Brain pericyte (primary cell): Measurements from ENCODE around the gene C9orf43.
"Not testable (repeated sequence)": the region's sequence is repeated elsewhere in the genome, so short reads cannot be mapped to it uniquely, and the experiment has no call there.

Experiments
- DNase-seq: peaks from one replicate; pipeline ENCODE4 v3.0.0-alpha.2; 2012; ENCODE audit warnings: low read depth, low spot score

The C9orf43 gene

DNA sequence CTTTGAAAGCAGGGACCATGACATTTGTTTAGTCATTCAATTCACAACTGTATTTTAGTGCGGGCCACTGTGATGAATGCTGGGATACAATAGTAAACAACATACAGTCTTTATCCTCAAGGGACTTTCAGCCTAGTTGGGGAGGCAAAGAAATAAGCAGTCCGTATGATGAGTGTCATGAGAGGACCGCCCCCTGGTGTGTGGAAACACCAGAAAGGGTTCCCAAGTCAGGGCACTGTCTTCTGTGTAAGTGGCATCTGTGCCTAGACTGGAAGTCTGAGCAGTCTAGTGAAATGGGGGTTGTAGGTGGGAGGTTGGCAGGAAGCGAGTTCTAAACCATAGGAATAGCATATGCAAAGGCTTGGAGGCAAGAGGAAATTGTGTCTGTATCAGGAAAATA, 6.8 kb downstream of the C9orf43 start:
- no peak for DNase-seq

DNA sequence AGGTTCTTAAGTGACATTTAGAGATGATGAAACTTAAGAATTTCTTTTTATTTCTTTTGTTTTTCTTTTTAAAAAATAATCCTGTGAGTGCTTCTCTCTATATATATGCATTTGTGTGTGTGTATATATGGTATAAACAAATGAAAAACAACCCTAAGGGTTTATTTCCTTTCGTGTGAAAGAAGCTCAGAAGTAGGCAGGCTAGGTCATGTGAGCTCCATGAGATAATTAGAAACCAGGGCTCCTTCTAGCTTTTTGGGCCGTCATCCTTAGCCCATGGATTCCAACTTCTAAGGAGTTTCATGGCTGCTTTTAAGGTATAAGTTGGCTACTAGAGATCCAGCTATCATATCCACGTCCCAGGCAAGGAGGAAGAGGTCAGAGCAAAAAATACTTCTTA, 11.2 kb downstream of the C9orf43 start:
- no peak for DNase-seq

DNA sequence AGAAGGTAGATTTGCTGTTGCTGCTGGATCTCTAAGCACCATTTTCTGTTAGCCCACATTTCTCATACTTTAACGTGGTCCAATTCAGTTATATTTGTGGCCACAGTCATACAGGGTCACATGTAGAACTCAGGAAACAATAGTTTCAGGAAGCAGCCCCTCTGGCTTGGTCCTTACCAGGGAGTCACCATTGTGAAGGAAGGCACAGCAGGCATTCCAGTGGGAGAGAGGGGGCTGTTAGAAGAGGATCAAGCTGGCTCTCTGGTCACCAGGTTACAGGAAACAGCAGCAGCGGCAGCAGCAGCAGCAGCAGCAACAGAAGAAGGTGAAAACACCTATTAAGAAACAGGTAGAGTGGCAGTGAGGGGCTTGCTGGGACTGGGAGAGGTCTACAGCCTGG, 14.5 kb downstream of the C9orf43 start:
- DNase-seq: no peak

DNA sequence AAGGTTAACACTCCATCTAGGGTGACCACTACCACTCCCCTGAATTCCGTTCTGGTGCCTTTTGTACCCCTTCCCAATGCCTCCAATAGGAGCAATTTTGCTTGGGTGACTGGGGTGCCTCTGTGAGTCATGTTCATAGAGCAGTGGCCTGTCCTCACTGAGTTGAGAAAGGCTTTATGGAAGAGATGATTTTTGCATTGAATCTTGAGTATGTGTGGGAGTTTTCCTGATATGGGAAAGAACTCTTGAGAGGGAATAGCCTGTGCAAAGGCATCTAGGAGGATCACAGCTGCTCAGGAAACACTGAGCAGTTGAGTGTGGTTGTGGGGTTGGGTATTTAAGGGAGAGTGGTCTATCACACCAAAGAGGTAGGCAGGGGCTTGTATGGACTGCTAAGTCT, 16.2 kb downstream of the C9orf43 start:
- no peak for DNase-seq

DNA sequence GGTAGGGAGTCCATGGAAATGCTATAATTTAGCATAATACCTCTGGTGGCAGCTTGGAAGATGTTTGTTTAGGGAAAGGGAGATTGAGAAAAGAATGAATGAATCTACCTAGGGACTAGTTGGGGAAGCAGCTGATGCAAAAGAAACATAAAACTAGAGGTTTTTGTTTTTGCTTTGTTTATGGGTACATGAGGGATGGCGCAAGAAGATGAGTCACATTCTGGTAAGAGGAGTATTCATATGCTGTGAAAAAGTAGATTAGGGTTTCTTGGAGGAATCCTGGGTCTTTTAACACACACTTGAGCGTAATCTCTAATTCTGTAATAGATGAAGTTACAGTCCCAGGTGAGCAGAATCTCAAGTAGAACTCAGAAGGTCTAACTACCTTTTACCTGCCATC, 17.1 kb downstream of the C9orf43 start:
- DNase-seq: no peak

DNA sequence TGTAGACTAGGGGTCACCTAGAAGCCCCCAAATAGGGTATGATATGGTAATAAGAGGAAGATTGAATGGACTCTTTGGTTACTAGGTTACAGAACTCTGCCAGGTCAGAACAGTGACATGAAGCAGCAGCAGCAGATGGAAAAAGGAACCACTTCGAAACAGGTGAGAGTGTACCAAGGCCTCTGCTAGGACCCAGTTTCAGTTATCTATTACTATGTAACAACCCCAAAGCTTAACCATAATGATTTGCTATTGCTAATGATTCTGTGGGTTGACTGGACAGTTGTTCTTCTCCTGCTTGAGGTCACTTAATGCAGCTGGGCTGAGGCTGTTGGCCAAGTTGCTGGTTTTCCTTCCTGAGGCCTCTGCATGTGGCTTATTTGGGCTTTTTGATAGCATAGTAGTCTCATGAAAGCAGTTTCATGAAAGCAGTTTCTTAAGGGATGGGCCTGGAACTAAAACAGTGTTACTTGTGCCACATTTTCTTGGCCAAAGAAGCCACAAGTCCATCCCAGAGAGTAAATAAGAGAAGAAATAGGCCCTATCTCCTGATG, 17.6 kb downstream of the C9orf43 start:
- DNase-seq: no peak

DNA sequence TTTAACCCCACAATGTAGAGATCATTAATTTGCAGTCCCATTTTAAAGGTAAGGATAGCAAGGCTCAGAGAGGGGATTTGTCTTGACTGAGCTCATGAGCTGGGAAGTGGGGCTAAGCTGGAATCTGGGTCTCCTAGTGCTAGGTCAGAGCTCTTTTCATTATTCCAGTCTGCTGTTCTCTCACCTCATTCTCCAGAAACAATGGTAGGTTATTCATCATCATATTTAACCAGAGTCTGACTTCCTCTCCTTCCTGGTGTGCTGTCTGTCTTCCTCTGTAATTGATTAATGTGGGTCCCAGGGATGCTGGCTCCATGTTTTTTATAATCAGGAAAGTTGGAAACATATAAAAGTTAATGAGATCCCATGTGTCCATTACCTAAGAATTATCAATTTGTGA, 20.6 kb downstream of the C9orf43 start:
- DNase-seq: no peak

DNA sequence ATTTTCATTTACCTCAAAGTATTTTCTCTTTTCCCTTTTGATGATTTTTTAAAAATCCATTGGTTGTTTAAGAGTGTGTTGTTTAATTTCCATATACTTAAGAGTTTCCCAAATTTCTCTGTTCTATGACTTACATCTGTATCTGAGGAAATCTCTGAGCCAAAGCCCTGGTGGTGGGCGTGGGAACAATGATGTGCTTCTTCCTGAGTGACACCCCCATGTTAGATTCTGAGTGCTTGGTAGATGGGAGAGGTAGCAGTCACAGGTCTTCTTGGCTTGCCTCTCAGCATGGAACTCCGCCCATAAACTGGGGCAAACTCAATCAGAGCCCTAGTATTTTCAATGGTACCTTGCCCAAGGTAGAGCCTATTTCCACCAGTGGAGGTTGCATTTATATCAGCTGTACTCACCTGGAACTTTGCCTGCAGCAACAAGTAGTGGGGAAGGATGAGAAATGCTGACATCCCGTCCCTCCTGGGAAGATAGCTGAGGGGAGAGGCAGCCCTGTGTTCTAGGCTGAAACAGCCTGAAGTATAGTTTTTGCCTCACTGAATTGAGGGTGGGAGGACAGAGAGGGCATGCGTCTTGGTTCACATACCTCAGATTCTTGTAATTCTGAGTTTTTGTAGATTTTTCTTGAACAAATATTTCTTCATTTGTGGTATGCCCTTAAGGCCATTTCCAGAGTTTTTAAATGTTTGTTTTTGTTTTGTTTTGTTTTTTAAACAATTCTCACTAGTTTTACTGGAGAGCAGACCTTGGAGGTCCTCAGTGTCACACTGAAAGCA, 26.4 kb downstream of the C9orf43 start:
- no peak for DNase-seq

DNA sequence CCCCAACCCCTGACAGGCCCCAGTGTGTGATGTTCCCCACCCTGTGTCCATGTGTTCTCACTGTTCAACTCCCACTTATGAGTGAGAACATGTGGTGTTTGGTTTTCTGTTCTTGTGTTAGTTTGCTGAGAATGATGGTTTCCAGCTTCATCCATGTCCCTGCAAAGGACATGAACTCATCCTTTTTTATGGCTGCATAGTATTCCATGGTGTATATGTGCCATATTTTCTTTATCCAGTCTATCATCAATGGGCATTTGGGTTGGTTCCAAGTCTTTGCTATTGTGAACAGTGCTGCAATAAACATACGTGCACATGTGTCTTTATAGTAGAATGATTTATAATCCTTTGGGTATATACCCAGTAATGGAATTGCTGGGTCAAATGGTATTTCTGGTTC, 27.2 kb downstream of the C9orf43 start:
- not testable (repeated sequence) for DNase-seq

DNA sequence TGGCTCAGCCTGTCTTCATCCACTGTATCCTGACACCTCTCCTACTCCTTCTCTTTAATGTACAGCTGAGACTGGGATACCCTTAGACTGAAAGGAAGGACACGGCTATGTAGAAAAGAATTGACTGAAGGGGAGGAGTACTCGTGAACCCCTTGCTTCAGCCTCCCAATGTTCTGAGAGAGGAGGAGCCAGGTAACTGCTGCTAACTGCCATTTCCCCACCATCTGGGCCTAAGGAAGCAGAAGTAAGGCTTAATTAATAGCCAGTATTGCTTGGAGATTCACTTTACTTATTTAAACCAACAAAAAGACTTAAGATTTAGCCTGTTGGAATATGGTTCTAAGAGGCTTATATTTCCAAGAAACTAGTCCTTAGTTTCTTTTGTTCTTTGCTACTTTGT, 34.2 kb downstream of the C9orf43 start:
- DNase-seq: no peak

DNA sequence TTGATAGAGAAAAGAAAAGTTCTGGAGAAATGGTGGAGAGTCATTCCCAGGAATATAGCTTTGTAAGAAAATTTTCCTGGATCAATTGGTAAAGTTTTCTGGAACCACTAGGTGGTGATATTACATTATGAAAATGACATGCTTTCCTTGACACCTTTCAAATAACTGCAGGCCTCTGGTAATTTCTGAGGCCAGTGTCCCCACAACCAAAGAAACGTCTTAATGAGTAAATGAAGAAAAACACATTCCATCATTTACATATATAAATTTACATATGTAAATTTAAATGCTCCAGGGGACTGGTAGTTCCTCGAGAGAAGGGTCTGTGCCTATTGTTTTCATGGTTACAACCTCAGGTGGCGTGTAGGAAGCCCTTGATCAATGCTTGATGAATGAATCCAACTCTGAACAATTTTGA, 35.8 kb downstream of the C9orf43 start:
- no peak for DNase-seq

DNA sequence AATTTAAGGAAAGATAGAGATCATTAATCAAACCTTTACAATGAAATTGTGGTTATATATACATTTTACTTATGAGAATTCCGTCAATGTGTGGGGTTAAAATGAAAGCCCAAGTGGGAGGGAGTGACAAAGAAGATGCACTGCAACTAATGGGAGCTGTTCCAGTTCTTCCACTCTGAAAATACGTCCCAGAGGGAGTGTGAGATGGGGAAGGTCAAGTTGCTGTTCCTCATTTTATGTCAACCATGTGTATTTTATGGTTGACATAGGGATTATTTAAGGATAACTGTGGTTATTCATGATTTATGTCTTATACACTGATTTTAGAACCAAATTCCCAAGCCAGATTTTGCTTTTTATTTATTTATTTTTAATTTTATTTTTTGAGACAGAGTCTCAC, 38.8 kb downstream of the C9orf43 start:
- DNase-seq: no peak

DNA sequence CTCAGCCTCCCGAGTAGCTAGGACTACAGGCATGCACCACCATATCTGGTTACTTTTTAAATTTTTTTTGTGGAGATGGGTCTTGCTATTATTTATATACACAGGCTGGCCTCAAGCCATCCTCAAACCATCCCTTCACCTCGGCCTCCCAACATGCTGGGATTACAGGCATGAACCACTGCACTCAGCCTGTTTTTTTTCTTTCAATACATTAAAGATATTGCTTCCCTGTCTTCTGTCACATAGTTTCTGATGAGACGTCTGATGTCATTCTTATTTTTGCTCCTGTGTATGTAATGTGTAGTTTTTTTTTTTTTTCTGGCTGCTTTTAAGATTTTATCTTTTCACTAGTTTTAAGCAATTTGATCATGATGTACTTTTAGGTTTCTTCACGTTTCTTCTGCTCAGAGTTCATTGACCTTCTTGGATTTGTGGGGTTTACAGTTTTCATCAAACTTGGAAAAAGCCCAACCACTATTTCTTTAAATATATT, 41.6 kb downstream of the C9orf43 start:
- DNase-seq: no peak

DNA sequence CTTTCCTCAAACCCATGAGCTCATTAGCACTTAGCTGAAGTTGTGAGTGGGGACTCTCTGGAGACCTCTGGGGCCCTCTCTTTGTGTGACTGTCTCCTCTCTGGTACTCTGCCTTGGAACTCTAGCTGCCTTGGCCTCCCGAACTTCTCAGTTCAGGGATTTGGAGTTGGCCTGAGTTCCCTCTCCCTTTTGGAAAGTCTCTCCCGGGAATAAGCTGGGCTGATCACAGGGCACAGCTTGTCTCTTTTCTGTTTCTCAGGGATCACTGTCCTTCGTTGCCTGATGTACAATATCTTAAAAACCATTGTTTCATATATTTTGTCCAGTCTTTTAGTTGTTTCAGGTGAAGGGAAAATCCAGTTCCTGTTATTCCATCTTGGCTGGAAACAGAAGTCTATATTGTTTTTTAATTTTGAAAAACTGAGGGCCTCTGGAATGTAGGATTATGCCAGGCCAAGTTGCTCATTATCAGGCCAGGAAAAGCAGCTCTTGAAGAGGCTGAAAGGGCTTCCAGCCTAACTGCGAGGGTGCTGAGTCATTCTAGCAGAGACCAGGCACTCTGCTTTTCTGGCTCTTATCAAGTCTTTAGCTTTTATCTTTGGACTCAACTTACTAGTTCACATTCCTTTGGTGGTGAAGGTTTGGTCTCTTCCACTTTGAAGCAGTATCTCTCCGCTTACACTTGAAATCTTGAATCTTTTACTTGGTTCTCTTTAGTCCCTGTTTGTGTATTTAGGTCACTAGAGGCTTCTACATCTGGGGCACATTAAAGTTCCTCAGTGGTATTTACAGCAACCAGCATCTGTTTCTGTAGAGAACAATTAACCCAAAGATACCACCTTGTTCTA, 44.6 kb downstream of the C9orf43 start:
- peak; percentile 25 for DNase-seq

DNA sequence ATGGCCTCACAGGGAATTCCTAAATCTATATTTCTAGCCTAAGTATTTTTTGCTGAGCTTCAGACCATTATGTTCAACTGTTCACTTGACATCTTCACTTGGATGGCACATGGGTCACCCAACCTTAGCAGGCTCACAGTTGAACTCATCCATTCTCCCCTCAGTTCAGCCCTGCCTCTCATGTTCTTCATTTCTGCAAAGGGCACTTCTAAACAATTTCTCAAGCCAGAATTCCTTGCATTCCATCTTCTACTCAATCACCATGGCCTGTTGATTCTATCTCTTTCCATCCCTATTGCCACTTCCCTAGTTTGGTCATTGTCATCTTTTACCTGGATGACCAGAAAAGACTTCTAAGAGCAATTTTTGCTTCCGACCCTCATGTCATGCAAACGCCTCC, 45.7 kb downstream of the C9orf43 start:
- DNase-seq: no peak

DNA sequence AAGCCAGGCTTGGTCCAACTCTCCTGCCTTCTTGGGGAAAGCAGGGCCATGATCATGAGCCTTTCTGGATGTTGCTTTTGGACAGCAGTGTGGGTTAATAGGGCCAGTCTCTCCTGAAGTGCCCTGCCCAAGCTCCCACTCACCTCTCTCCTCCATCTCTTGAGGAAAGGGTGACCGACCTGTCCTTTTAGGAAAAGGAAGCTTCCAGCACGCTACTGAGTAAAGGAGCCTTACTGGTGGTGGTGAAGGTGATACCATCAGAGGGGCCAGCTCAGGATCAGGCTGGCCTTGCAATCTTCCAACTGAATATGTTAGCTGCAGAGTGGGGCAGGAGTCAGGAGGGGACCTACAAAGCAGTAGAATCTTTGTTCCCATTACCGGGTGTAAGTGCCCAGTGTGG, 50.7 kb downstream of the C9orf43 start:
- no peak for DNase-seq

DNA sequence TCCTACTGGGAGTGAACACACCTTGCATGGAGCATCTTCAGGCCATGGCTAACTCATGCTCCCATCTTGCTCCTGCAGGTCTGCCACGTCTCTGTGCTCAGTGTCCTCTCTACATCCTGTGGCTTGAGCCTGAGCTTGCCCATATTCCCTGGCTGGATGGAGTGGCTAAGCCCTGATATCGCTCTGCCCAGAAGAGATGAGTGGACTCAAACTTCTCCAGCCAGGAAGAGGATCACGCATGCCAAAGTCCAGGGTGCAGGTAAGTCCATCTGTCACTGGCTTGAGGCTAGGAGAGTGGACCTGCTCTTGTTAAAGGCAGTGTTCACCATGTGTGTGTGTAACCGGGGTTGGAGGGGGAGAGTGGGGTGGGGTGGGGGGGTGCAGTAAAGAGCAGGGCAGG, 51.4 kb downstream of the C9orf43 start:
- DNase-seq: no peak

DNA sequence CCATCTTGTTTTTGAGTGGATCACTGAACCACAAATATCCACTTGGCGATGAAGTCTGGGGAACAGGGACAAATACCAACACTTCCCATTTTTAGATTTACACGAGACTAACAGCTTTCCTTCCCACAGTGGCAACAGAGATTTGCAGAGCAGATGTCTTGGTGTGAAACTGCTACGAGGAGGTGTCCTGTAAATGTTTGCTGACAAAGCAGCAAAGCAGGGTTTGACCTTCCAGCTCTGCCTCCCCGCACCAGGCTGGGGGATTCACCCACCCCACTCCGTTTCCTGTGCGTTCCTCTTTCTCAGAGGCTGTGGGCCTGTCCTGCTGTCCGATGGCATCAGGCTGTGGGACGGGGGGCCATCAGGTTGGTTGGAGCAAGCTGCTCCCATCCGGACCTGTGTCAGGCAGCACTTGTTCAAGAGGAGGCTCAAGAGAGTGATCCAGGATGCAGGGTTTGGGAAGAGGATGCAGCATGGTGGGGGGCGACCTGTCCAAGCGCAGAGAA, 52.3 kb downstream of the C9orf43 start:
- DNase-seq: no peak

DNA sequence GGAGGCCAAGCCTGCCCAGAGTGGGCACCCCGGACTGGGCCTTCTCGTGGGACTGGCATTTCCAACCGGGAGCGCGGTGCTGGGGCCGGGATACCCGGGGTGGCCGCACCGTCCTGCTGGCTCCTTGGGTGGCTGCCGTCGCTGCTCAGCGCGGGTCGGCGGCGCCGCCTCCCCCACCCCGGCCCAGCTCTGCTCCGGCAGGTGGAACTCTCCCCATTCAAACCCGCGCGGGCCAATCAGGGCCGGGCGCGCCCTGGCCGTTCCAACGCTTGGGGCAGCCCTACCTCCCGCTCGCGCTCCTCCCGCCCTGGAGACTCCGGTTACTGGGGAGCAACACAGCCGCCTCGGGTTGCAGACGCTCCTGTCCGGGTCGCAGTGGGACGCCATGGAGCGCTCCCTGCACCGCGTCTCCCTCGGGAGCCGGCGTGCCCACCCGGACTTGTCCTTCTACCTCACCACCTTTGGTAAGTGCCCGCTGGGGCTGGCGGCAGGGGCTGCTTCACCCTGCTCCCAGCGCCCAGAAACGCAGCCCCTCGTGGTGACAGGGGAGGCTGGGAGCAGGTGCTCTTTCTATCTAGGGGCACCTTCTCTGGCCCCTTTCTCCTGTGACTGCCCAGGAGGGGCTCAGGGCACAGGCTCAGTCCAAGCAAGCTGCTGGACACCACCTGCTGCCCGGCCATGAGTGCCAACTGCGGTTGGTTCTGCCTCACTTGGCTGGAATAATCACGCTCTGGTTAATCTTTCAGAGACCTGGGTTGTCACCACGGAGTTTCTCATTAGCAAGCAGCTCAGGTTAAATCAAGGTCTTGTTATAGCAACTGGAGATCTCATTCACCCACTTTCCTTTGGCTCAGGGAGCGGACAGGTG, 53.1 kb downstream of the C9orf43 start, which contains the start of gene RGS3:
TSS of gene RGS3 (plus strand) at position 310 of the 868 bp plus-strand sequence. CDS start at position 386, 76 bp downstream.
- no peak for DNase-seq

DNA sequence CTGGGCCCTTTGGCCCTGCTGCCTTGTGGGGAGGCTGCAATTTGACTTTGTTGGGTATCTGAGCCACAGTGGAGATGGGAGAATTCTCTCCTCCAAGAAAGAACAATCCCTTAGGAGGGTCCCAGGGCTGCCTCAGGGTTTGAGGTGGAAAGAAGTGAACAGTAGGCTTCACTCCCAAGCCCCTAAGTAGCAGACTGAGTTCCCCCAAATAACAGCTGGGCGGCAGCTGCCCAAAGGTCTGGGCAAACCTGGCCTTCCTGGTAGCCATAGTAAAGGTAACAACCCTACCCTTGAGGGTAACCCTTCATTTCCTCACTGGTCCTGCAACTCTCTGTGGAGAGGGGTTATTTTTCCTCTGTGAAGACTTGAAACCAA, 53.7 kb downstream of the C9orf43 start:
- no peak for DNase-seq

DNA sequence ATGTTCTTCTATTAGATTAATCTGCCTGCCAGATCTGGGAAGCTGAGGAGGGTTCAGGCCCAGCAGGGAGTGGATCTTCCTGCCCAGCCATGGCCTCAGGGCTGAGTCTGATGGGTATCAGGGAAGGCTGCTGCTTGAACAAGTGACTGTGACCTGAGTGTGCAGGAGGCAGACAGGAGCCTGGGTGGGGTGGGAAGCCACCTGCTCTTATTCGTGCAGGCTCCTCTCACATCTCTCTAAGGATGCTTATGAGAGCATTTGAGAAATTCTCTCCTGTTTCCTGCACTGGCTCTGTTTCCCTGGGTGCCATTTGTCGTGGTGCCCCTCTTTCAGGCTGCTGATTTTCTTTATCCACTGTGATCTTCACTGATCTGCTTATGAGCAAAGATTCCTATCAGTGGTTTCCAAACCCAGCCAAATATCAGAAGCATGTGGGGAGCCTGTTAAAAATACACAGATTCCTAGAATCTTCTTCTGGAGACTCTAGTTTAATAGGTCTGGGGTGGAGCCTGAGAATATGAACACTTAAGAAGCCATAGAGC, 55.1 kb downstream of the C9orf43 start:
- no peak for DNase-seq
